ENCODE results near the gene UST. TPM values are rescaled to one million over a fixed set of nuclear protein-coding genes. Genes with fewer than 3 reads are reported as not detected.
"Not testable (repeated sequence)": the region's sequence is repeated elsewhere in the genome, so short reads cannot be mapped to it uniquely, and the experiment has no call there.

The UST gene
- total RNA-seq, 1 donor from 2014 or later = 0.25 TPM

DNA sequence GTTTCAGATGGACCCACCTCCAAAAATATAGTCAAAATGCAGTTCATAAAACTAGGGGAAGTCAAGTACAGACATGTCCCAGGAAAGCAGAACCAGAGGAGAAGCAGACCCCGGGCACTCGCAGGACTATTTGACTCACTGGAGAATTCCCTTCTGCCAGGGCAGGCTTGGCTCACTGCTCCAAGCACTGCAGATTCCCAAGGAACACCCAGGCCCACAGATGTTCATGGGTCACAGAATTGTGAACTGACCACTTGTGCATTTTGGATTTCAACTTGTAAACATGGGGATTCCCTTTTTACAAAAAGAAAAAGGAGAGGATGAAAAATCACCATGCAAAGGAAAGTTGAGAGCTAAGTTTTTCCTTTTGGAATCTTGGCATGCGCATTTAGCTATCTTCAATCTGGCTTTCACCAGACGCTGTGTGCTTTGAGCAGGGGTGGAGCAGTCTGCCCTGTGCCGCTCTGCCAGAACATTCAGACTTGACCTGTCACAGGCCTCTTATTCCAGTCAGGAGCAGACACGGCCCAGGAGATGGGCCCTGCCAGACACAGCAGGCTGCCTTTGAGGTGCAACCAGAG is 333.2 kb downstream of the UST start:
- intact Hi-C loops (cut with micrococcal nuclease) = loop anchor here (5.0 kb wide), 1 partner anchor 132 kb away; no protein-coding TSS in a partner anchor

DNA sequence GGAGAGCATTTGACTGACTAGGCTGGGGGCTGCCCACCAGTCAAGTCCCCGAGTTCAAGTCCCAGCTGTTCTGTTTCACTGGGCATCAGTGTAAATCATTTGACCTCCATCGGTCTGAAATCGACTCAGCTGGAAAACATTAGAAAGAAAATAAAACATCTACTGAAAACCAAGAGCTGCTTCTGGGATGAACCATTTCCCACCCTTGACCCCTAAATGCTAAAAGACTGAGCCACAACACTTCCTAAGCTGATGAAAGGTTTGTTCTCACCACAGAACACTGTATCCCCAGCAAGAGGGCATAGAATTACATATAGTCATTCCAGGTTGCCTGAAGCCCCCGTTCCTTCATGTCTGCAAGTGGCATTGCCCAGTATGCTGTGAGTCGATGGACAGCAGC is 333.7 kb downstream of the UST start:
- intact Hi-C loops (cut with micrococcal nuclease) = loop anchor here (5.0 kb wide), 1 partner anchor 132 kb away; no protein-coding TSS in a partner anchor

DNA sequence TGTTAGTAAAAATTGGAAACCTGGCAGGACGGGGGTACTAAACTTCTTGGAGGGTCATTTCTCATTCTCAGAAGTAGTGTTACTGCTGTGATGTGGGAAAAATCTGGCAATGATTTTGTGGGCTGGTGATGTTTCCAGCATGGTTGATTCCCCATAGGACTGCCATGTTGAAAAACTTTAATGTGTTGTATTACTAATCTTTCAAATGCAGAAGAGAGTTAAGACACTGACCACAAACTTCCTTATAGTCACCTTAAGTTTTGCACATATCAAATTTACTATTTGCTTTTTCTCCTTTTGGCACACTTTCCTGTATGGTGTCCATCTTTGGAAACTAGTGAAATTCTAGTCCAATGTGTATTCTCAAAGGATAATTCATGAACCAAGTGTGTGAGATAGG is 334.5 kb downstream of the UST start:
- intact Hi-C loops (cut with micrococcal nuclease) = loop anchor here (5.0 kb wide), 1 partner anchor 131 kb away; no protein-coding TSS in a partner anchor

DNA sequence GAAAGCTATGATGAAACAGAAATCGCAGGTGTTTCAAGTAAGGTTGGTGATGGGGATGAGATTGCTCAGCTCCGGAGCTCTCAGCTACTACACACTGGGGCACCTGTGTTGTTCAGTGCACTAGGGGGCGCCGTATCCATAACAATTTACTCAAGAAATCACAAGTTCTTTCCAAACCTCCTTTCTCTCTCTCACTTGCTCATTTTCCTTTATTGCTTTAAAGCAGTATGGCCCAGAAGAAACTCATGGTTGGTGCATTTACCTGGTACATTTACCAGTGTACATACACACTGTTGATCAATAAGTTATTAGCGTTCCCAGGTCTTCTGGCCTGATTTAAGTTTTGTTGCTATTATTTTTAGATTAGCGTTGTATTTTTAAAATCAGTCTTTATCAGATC is 335.5 kb downstream of the UST start:
- intact Hi-C loops (cut with micrococcal nuclease) = loop anchor here (1.0 to 5.0 kb wide), 7 partner anchors 46 to 435 kb away; partner anchors contain the start of gene TAB2

DNA sequence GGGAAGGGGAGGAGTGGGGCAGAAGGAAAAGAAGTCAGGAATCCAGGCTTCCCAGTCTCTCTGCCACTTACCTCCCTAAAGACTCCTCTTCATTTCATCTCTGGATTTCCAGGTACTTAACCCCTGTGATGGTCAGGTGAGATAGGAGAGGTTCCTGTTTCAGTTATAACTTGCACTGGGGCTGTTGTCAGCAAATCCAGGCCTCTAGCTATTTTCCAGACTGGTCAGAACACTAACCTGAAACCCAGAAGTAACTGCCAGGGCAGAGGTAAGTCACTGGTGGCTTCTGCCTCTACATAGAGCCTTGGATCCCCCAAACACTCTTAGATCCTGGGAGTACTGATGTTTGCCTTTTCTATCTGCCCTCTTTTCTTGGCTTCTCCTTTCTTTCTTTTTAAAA is 337.2 kb downstream of the UST start:
- intact Hi-C loops (cut with micrococcal nuclease) = loop anchor here (2.0 to 5.0 kb wide), 2 partner anchors 65 to 128 kb away; no protein-coding TSS in a partner anchor

DNA sequence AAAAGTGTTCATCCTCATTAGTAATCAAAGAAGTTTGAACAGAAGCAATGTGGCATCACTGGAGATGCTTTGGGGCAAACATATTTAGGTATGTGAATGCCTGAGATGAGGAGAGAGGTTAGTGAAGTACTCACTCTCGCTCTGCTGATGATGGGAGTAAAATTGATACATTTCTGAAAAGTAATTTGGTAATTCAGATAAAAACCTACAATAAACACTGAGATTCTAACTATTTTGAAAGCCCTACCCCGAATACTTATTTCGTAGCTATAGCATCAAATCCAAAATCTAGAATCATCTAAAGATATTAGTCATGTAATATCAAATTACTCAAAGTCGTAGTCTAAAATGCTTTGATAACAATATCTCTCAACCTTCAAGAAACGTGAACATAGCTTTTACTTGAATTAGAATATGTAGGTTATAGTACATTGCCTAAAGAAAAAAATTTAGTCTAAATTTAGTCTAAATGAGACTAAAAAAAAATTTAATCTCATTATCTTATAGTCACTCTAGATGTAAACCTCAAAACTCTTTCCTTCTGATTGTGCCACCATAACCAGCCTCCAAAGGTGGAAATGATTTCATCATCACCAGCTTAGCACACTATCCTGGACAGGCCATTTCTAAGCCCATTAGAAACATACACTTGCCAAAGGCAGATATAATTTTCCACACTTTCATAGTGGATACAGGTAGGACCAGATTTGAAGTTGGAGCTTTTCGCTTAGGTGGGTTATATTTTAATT is 338.2 kb downstream of the UST start:
- intact Hi-C loops (cut with micrococcal nuclease) = loop anchor here (1.0 to 5.0 kb wide), 3 partner anchors 9 to 127 kb away; no protein-coding TSS in a partner anchor

DNA sequence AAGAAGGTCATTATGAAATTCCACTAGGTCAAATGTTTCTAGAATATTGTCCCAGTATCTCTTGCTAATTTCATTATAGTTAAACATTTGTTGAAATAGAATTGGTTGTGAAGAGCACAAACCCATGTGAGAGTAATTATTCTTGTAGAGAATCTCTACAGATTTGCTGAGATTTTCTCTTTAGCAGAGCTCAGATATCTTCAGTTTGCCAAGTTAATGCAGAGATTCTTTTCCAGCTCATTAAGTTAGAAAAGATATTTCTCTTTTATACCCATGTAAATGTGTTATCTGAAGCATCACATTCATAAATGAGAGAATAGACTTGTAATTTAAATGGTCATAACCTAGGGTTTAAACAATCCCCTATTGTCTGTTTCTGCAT is 338.7 kb downstream of the UST start:
- intact Hi-C loops (cut with micrococcal nuclease) = loop anchor here (1.0 to 2.0 kb wide), 2 partner anchors 9 to 63 kb away; no protein-coding TSS in a partner anchor

DNA sequence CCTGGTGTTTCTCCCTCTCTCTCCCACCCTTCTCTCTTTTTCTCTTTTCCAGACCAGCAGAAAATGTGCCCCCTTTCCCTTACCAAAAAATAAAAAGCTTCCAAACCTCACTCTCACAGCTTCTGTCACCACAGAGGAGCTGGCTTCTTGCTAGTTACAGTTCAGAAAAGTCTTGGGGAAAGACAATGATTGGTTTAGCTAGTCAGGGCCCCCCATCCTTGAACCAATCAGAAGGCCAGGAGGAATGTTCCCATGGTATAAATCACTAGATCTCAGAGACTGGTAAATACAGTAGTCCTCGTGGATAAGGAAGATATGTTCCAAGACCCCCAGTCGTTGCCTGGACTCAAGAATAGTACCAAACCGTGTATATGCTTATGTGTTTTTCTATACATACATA is 339.5 kb downstream of the UST start:
- intact Hi-C loops (cut with micrococcal nuclease) = no loop called here

DNA sequence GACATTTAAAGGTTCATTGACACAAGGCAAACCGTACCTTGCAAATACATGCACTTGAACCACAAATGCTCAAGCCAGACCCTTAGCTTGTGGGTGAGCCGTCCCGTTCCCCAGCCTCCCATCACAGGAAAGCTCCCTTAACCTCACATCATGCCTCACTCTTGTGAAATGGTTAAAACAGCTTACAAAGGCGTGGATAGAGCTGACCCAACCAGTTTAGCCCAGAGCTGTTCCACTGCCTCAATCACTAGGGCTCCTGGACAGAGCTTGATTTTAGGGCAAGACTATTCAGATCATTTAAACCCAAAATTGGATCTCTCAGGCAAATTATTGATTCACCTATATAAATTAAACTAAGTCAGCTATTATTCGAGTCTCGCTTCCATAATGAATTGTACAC is 341.1 kb downstream of the UST start:
- intact Hi-C loops (cut with micrococcal nuclease) = no loop called here

DNA sequence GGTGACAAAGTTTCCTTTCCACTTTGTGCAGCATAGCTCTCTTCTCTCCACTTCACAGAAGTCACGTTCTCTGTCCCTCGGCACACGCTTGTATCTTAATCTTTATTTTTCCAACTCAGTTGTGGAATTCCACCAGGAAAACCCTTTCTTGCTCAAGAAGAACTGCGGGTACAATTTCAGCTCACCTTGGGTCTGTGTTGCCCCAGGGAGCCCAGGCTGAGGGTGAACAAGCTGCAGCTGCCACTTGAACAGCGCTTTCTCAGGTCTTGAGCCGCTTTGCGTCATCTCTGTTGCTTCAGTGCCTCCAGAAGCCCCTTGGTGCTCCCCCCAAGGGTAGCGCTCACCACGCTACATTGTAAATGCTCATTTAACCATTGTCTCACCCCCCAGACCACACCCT is 341.5 kb downstream of the UST start:
- intact Hi-C loops (cut with micrococcal nuclease) = no loop called here

DNA sequence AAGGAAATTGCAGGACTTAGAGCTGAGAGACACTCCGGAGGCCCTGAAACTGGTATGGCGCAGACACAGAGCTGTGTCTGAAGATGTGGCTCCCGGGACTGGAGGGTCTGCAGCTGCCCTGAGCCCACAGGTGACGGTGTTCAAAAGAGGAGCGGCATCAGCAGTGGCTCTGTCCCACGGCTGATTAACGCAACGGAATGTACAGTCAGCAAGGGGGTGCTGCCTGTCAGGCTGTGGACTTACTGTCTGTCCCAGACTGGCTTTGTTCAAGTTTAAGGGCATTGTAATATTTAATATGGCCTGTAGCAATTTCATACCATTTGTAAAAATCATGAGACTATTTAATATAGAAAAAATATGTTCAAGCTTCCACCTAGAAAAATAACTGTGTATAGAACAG is 342.7 kb downstream of the UST start:
- intact Hi-C loops (cut with micrococcal nuclease) = no loop called here

DNA sequence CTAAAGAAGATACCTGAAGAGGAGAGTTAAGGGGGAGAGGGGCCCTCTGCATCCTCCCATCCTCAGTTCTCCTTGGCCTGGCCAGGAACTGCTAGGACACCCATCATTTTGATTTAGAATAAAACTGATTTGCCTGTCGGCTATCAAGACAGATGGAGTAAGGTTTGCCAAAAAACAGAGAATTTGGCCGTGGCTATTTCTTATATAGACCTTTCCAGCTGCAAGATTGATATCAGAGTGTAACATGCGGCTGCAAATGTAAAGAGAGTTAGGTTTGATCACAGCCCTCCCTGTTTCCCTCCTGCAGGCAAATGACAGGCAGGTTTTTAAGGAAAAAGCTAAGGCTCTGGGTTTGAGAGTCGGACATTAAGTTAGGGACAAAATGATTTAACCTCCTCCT is 344.1 kb downstream of the UST start:
- intact Hi-C loops (cut with micrococcal nuclease) = no loop called here

DNA sequence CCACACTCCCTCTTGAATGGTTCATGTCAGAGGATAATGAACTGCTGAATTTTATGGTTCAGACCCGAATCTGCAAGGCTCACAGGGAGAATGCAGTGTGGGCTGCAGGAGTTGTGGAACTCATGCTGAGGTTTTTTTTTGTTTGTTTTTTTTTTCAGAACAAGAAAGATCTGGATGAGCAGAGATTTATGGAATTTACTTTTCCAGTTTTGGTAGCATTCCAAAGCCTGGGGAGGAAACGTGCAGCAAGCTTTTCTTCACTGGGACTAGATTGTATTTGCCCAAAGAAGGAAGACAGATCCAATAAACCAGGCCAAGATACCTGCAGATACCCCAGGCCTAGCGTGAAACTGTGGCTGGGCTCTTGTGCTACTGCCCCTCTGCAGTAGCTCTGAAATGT is 346.8 kb downstream of the UST start:
- intact Hi-C loops (cut with micrococcal nuclease) = loop anchor here (1.0 to 2.0 kb wide), 3 partner anchors 8 to 139 kb away; no protein-coding TSS in a partner anchor

DNA sequence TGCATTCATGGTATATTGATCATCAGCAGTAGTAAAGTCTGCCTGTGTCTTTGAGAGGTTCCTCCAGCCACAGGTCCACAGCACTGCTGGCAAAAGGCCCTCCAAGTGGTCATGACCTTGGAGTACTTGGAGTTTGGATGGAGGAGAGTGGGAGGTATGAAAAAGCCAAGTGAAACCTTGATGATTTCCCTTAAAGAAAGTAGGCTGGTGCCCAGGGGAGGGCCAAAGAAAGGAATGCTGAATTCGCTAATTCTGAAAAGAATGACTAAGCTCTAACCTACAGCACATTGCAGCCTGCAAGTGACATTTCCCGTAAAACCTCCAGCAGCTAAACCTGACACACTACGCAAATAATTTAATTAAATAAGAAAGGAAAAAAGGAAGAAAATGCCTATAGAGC is 347.3 kb downstream of the UST start:
- intact Hi-C loops (cut with micrococcal nuclease) = loop anchor here (1.0 to 2.0 kb wide), 3 partner anchors 9 to 139 kb away; no protein-coding TSS in a partner anchor

DNA sequence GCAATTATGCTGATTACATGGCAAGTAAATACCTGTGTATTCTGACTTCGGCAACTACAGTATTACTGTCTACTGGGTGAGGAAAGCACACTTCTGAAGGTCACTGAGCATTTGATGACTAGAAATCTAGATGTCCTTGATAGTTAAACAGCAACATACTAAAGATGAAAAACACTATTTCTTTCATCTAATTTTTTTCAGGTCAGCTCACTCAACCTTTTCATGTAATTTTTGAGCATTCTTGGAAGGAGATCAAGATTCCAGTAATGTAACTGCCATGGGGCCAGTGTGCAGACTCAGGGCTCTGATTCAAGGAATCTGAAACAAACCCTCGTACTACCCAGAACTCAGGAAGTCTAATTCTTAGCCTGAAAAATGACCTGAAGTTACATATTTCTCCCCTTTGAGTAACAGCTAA is 348.1 kb downstream of the UST start:
- intact Hi-C loops (cut with micrococcal nuclease) = loop anchor here (1.0 to 5.0 kb wide), 4 partner anchors 10 to 138 kb away; no protein-coding TSS in a partner anchor

DNA sequence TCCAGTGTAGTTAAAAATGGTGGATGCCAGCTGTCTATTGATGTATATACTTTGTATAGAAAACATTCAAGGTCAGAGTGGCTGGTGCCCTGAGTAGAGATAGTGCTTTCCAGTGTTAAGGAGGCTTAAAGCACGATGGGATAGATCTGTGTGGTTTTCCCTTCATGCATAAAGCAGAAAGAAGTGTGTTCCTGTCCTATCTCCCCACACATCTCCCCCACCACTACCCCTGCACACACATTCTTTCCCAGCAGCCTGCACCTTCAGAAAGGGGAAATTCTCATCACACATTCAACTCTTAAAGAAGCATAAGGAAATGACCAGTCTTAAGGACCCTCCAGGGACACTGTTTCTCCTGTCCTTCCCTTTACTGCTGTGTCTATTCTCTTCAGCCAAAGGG is 349.0 kb downstream of the UST start:
- intact Hi-C loops (cut with micrococcal nuclease) = loop anchor here (2.0 to 5.0 kb wide), 3 partner anchors 33 to 137 kb away; no protein-coding TSS in a partner anchor

DNA sequence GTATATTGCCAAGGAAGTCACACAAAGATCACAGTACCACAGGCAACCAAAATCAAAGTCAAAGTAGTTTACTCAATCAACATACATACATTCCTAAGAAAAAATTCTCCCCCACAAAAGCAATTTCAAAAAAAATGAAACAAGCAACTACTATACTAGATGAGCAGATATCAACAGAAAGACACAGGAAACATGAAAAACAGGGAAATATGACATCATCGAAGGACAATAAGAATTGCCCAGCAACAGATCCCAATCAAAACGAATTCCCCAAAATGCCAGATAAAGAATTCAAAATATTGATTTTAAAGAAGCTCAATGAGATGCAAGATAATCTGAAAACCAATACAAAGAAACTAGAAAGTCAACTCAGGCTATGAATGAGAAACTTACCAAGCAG is 351.0 kb downstream of the UST start:
- intact Hi-C loops (cut with micrococcal nuclease) = loop anchor here (5.0 kb wide), 1 partner anchor 45 kb away; no protein-coding TSS in a partner anchor

DNA sequence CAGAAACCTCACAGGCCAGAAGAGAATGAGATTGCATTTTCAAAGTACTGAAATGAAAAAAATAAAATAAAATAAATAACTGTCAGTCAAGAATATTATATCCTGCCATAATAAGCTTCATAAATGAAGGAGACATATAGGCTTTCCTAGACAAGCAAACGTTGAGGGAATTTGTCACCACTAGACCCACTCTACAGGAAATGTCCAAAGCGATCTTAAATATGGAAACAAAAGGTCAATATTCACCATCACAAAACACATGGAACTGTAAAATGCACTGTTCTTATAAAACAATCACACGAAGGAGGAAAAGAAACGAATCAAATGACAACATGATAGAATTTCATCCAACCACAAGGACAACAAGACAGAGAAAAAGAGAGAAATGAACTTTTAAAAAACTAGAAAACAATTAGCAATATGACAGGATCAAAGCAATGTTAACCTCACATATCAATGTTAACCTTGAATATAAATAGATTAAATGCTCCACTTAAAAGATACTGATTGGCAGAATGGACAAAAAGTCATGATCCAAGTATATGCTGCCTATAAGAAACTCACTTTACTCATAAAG is 352.0 kb downstream of the UST start:
- intact Hi-C loops (cut with micrococcal nuclease) = loop anchor here (5.0 kb wide), 1 partner anchor 44 kb away; no protein-coding TSS in a partner anchor

DNA sequence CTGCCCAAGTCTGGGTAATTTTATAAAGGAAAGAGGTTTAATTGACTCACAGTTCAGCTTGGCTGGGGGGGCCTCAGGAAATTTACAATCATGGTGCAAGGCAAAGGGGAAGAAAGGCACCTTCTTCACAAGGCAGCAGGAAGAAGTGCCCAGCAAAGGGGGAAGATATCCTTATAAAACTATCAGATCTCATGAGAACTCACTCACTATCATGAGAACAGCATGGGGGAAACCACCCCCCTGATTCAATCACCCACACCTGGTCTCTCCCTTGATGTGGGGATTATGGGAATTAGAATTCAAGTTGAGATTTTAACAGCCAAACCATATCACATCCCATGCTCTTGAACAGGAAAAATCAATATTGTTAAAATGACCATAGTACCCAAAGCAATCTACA is 355.5 kb downstream of the UST start:
- intact Hi-C loops (cut with micrococcal nuclease) = no loop called here

DNA sequence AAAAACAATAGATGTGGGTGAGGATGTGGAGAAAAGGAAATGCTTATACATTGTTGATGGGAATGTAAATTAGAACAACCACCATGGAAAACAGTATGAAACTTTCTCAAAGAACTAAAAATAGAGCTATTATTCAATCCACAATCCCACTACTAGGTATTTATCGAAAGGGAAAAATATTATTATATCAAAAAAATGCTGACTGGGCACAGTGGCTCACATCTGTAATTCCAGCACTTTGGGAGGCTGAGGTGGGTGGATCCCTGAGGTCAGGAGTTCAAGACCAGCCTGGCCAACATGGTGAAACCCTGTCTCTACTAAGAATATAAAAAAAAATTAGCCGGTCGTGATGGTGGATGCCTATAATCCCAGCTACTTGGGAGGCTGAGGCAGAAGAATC is 357.1 kb downstream of the UST start:
- intact Hi-C loops (cut with micrococcal nuclease) = not testable (repeated sequence)

DNA sequence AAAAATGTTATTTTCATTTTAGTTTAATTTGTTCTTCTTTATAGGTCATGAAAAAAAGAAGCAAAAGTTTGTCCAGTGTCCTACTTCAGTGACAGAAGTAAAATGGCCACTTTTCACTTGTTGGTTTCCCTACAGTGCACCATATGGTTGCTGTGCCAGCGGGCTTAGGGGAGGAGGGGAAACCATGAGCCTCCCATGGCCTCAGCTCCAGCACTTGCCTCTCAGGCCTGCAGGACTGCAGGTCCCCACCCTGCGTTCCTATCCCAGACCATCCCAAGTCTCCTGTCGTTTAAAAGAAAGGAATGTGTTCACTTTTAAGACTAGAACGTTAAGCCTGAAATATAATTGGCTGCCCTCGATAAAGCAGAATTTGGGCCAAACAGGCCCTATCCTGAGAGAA is 360.7 kb downstream of the UST start:
- intact Hi-C loops (cut with micrococcal nuclease) = no loop called here

Data from T-helper 2 cell treated with Interferon-gamma antibody and Interleukin-4, amounts not matched to agents 100 ng/mL and 5 ng/mL, for 36 hours (primary cell).